Measurements from ENCODE around the gene ZNF474.
"Not testable (repeated sequence)": the region's sequence is repeated elsewhere in the genome, so short reads cannot be mapped to it uniquely, and the experiment has no call there.

ZNF474 gene

DNA sequence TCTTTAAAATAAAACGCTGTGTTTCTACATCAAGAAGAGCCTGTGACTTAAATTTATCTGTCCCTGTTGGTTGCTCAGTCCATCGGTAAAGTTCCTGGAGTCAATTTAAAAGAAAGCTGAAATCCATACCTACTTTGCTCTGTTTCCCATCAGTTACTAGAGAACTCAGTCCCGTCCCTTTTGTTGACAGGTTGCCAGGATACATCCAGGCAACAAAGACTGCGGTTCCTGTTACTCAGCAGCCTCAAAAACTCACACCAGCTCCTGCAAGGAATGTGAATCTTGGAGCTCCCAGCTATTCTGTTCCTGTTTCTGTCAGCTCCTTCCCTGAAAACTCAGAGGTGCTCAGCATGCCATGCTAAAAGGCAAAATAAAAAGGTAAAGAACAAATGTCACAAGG lies at the start of gene ZNF474:
Gene ZNF474, plus strand, starts transcription at position 241 of the 400 bp plus-strand sequence. CDS start 22,445 bp downstream, outside the sequence.
- no peak for DNase-seq

DNA sequence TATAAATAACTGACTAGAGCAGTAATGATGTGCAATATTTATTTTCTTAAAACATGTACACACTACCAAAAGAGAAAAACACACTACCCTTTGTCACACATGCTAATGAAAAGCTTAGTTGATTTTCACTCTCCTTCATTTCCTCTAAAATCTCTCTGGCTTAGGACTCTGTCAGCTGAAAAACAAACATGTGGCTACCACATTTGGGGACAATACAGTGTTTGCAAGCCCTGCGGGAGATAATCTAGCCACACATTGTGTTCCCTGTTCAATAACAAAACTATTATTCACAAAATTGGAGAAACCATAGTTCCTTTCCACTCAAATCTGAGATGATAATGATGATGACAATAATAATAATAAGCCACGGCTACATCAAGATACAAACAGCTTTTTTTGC lies 47.8 kb upstream of the ZNF474 start:
- DNase-seq = no peak

- no peak for DNase-seq
Observed at GRCh38 chr5:122083535-122083934, 45.8 kb upstream of the ZNF474 start.

DNA sequence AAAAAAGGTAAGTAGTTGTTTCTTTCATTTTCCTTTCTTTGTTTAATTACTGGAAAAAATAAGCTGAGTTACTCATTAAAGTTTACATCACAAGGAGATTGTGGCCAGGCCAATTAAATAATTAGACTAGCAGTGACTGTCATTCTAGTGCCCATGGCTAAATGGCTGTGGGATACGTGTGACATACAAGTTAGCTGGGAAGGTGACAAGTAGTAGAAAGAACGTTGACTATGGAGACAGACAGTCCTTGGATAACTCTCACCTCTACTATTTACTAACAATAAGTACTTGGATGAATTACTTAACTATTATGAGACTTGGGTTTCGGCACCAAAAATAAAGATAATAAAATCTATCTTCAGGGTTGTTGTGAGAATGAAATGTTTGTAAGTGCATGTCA lies 44.3 kb upstream of the ZNF474 start:
- no peak for DNase-seq

DNA sequence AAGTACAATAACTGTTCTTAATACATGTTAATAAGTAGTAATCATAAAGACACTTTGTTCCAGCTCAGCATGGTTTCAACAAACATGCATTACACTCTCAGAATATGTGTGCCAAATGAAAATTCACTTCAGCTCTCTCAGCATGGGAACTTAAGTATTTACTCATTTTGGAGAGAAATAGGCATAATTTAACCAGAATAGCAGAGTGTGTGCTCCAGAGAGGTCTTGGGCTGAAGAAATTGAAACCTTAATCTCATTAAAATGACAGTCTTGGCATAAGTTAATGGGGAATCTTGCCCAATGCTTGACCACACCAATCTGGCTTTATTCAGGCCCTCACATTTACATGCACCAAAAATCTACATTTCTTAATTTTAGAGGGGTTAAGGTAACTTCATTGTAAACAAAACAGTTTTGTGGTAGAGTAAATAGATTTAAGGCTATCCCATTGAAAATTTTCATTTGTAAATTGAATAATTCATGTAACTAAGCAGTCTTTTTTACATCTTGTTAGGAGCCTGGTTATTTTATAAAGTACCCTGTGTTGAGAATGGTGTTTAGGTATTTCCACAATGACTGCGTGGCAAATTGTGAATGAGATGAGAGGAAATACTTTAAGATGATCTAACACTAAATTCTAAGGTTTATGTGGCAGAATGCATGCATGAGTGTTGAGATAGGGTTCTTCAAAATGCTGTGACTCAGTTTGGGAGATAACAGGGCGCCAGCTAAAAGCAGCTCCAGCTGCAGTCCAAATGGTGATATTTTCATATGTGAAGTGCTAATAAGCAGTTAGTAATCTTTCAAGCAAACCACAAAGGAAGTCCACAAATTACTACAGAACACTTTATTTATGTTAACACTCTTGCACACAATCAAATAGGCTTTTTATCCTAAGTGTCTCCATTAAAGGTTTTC lies 40.0 kb upstream of the ZNF474 start:
- no peak for DNase-seq

DNA sequence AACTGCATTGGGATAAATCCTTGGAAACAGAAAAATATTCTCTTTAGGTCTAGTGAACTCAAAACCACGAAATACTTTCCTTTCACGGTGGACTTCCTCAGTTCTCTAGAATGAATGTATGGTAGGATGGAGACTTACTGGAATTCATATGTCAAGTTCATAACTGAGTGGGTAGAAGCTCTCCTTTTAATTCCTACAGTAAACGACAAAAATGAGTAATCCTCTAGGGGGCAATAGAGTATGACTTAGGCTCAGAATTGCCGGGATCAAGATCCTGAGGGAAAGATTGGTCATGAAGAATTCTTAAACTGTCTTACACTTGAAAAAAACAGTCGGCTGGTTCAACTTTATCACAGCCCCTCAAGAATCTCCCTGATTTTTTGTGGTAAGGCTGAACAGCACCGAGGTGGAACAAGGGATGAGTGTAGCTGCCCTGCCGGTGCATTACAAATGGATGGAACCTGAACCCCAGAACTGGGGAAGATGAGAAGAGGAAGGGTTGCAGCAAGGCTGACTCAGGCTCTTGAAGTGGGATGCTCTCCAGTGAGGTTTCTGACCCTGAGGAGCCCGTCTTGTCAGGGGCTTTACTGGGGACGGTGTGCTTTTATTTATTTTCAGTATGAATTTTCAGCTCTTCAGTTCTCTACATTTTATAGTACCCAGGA lies 37.3 kb upstream of the ZNF474 start:
- no peak for DNase-seq

DNA sequence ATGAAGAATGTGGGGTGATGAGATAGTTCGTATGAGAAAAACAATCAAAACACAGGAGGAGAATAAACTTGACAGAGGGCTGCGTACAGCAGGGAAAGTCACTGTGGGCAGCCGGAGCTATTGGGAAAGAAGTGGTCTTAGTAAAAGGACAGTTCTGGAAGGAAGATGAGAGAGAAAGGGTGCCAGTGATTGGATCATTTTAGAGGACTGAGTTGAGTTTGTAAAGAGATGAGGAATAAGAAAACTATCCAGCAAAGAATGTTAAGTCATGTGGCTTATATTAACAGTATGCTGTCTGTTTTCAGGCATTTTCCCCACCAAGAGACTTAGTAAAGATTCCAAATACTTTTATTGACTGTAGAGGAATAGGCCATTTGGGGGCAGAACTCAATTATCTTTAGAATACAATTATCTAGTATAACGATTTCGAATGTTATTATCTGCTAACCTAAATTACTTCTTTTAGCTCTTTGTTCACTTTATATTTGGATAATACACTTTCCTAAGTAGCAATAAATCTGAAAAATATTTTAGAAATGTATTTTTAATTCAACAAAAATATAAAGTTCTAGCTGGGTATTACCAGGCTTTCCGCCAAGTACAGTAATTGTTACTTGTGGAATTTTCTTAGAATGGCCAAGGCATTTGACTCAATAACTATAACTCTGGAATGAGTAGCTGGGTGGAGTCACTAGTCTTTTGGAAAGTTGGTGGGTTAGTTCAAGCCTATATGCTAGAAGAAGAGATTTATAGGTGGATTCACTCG lies 35.7 kb upstream of the ZNF474 start:
- DNase-seq = no peak

GRCh38 chr5:122094251-122094650 lies 35.1 kb upstream of the ZNF474 start:
- not testable (repeated sequence) for DNase-seq

DNA sequence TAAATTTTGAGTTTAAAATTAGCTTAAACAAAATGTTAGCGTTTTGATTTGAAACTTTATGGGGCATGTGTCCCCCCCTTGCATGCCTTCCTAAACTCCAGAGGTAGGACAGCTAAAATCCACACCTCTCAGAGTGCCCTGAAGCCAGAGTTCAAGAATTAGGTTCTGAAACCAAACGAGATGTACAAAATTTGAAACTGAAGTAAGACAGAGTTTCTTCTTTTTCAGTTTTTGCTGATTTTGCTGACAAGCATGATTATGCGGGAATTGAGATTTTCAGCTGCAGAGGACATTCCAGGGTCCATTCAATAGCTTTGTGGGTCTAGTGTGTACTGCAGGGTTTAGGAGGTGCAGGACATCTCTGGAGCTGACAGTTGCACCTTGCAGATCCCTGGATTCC lies 34.2 kb upstream of the ZNF474 start:
- DNase-seq = no peak

DNA sequence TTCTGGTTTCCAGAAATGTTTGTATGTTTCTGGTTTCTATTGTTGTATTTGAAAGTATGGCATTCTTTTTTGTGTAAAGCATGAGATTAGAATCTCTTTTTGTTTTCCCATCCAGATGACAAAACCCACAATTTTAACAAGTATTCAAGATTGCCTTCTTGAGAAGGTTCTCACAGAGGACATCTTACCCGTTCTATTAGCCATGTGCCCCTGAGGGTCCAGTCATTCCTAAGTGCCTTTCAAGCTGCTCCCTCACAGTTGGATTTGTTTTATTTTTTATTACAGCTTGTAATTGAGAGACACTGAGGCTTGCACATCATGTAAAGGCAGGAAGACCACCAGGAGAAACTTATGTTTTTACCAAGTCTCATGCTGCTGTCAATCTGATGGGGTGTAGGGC lies 32.0 kb upstream of the ZNF474 start:
- DNase-seq = no peak

DNA sequence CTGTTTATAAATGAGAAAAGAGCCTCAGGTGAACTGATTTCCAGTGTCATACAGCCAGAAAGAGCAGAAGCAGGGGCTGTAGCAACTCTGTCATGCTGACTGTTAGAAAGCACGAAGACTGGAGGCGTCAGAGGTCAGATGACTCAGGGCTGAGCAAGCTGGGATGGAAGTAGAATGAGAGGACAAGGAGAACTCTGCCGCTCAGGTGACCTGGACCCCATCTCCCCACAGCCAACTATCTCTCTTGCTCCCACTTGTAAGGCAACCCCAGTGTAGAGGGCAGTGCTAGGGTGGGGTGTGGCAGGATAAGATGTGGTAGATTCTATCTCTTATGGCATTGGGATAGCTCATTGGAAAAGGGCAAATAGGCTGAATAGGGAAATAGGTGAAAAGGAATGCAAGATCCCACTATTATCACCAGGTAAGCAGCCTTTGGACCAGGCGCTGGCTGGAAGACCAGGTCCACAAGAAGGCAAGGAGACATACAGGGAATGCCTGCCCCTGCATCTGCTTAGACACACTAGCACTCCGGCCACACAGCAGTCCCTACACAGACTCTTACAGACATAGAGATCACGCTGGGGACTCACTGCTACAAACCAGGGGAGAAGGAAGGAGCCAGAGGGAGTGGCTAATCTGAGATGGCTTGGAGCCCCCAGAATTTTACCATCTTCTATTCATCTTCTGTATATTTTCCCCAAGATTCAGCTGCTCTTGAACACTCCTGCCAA lies 30.1 kb upstream of the ZNF474 start:
- DNase-seq = no peak

- DNase-seq = no peak
Observed at GRCh38 chr5:122101636-122102285, 27.6 kb upstream of the ZNF474 start.

- DNase-seq = no peak
Observed at GRCh38 chr5:122102825-122103224, 26.5 kb upstream of the ZNF474 start.

DNA sequence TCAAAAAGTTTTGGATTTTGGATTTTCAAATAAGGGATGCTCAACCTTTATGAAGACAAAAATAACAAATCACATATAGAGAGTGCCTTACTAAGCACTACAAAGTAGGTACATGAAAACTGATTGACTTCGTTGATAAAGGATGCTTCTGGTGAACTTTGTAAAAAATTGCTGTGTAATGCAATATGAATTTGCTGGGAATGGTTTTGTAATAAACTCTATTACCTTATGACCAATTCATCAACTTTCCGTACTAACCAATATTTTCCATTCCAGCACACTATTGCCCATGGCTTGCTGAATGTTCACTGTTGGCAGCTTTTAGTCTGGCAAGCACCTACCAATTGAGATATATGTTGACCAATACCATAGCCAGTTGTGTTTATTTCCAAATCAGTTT lies 23.4 kb upstream of the ZNF474 start:
- no peak for DNase-seq

DNA sequence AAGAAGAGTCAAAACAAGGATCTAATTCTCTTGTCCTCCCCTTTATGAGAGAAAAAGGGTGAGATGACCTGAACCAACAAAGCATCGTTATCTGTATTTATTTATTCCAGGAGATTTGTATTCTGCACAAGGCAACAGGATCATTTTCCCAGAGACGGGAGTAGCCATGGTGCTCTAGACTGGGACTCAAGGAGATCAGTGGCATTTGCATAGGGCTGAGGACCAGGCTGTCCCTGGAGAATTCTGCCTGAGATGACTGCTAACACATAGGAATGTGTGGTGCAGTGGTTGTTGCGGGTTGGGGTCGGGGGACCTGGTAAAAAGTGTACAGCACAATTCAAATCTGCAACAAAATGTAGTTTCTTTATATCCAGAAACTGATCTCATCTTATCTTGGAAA lies 22.3 kb upstream of the ZNF474 start:
- no peak for DNase-seq

- DNase-seq = no peak
Observed at GRCh38 chr5:122110987-122111386, 18.4 kb upstream of the ZNF474 start.

- DNase-seq = no peak
Observed at GRCh38 chr5:122111460-122111859, 17.9 kb upstream of the ZNF474 start.

DNA sequence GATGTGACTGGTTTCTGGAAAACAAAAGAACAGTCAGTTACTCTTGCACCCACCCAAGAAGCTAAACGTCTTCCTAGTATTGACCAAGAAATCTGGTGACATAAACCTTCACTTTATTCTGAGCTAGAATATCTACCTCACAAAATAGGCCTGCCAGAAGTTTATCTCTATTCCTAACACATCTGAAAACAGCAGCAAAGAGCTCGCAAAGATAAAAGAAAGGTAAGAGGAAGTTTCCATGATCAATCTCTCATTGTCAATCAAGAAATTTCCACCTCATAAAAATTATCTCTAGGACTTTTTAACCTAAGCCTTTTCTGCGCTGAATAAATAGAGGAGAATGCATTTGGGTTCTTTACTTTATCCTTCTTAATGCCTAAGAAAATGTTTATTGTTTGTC lies 17.3 kb upstream of the ZNF474 start:
- DNase-seq = no peak

- DNase-seq = no peak
Observed at GRCh38 chr5:122112733-122113558, 16.4 kb upstream of the ZNF474 start.

GRCh38 chr5:122114501-122114900 lies 14.8 kb upstream of the ZNF474 start:
- no peak for DNase-seq

GRCh38 chr5:122118356-122118948 lies 10.9 kb upstream of the ZNF474 start:
- no peak for DNase-seq

Data from activated T-cell treated with anti-CD3 and anti-CD28 coated beads for 4 hours (primary cell).